GM23338 (cell line): ENCODE data around the gene PSMB10.

Experiments
- CREB1 ChIP-seq: fragments of 250-450 bp; sonication (Bioruptor Pico); IDR thresholded peaks from 2 replicates; pipeline ENCODE4 v1.5.0; 2020; ENCODE audit warnings: low read depth, mild to moderate bottlenecking, moderate library complexity
- EZH2 ChIP-seq: fragments of 200-600 bp; sonication (generic); IDR thresholded peaks from one replicate; pipeline ENCODE4 v1.8.0; 2017; ENCODE audit warnings: antibody characterized with exemption, mild to moderate bottlenecking, low read depth; ENCODE audit not compliant: unreplicated experiment
- EZH2phosphoT487 ChIP-seq: fragments of 200-600 bp; sonication (generic); IDR thresholded peaks from one replicate; pipeline ENCODE4 v1.8.1; 2018; ENCODE audit warnings: antibody characterized with exemption; ENCODE audit not compliant: unreplicated experiment
- JUNB ChIP-seq: IDR thresholded peaks from one replicate; pipeline ENCODE4 v1.6.1; 2016; ENCODE audit warnings: antibody characterized with exemption; ENCODE audit not compliant: unreplicated experiment
- POLR2AphosphoS5 ChIP-seq: IDR thresholded peaks from 2 replicates; pipeline ENCODE4 v1.6.1; 2016; ENCODE audit warnings: antibody characterized with exemption, low read depth
- STAT1 ChIP-seq: IDR thresholded peaks from one replicate; pipeline ENCODE4 v1.6.1; 2016; ENCODE audit warnings: antibody characterized with exemption; ENCODE audit not compliant: unreplicated experiment
- TF ChIP-seq, protein P1 (sequence below), 2 experiments: fragments of 200-600 bp in 1 of 2; sonication (generic) in 1 of 2; conservative IDR thresholded peaks; 2 replicates each; pipeline versions ENCODE4 v1.5.1 to v1.6.1; 2016 to 2017; ENCODE audit warnings: antibody characterized with exemption in 2 of 2, low read depth in 2 of 2, mild to moderate bottlenecking in 2 of 2, moderate library complexity in 1 of 2
- TF ChIP-seq, protein P2 (sequence below): IDR thresholded peaks from one replicate; pipeline ENCODE4 v1.6.1; 2018; ENCODE audit warnings: antibody characterized with exemption; ENCODE audit not compliant: unreplicated experiment

- TF ChIP-seq, protein P1, sequence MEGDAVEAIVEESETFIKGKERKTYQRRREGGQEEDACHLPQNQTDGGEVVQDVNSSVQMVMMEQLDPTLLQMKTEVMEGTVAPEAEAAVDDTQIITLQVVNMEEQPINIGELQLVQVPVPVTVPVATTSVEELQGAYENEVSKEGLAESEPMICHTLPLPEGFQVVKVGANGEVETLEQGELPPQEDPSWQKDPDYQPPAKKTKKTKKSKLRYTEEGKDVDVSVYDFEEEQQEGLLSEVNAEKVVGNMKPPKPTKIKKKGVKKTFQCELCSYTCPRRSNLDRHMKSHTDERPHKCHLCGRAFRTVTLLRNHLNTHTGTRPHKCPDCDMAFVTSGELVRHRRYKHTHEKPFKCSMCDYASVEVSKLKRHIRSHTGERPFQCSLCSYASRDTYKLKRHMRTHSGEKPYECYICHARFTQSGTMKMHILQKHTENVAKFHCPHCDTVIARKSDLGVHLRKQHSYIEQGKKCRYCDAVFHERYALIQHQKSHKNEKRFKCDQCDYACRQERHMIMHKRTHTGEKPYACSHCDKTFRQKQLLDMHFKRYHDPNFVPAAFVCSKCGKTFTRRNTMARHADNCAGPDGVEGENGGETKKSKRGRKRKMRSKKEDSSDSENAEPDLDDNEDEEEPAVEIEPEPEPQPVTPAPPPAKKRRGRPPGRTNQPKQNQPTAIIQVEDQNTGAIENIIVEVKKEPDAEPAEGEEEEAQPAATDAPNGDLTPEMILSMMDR (conservative IDR thresholded peaks at IDR 0.05; ENCODE audit: low read depth in 2 of 2), result 0 out of 4 replicates have a peak, but pooled peaks of 1 of the 2 experiments have one; percentile 27
- TF ChIP-seq POLR2AphosphoS5 (peak; percentile 49; the same call in 1 of the 2 replicates), EZH2phosphoT487 (no peak), EZH2 (no peak), CREB1 (CRISPR knock-in tag) (no peak), JUNB (no peak), STAT1 (no peak)
- TF ChIP-seq, protein P2, sequence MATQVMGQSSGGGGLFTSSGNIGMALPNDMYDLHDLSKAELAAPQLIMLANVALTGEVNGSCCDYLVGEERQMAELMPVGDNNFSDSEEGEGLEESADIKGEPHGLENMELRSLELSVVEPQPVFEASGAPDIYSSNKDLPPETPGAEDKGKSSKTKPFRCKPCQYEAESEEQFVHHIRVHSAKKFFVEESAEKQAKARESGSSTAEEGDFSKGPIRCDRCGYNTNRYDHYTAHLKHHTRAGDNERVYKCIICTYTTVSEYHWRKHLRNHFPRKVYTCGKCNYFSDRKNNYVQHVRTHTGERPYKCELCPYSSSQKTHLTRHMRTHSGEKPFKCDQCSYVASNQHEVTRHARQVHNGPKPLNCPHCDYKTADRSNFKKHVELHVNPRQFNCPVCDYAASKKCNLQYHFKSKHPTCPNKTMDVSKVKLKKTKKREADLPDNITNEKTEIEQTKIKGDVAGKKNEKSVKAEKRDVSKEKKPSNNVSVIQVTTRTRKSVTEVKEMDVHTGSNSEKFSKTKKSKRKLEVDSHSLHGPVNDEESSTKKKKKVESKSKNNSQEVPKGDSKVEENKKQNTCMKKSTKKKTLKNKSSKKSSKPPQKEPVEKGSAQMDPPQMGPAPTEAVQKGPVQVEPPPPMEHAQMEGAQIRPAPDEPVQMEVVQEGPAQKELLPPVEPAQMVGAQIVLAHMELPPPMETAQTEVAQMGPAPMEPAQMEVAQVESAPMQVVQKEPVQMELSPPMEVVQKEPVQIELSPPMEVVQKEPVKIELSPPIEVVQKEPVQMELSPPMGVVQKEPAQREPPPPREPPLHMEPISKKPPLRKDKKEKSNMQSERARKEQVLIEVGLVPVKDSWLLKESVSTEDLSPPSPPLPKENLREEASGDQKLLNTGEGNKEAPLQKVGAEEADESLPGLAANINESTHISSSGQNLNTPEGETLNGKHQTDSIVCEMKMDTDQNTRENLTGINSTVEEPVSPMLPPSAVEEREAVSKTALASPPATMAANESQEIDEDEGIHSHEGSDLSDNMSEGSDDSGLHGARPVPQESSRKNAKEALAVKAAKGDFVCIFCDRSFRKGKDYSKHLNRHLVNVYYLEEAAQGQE, result no peak
Observed at GRCh38 chr16:67969254-67970039, 32.8 kb upstream of the PSMB10 start.
